ENCODE results near the gene SREBF2. TPM values are rescaled to one million over a fixed set of nuclear protein-coding genes. Genes with fewer than 3 reads are reported as not detected.

The SREBF2 gene
- total and polyA plus RNA-seq, 2 of the 8 experiments (the other 6 are each of a cell fraction or from before 2014, with no cell fraction given), result 125 to 144 TPM

DNA sequence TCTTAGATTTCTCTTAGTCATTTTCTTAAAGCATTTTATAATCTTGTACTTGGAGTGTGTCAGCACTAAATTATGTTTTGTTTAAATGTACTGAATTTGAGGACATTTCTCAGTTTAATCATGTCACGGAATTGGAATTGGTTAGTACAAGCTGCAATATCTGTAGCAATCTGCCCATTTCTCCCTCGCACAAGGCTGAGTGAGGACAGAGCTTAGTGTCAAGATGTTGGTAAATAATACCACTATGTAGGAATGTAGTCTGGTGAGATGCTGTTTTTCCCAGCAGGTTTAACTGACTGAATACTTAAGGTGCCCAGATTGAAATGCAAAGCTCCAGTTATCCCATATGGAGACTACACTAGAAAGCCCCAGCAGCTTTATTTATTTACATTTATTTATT lies 30.6 kb downstream of the SREBF2 start:
- no peak overlapping the region for H2BK20ac ChIP-seq (ENCODE audit: low read length)
- no peak overlapping the region for H2AK5ac ChIP-seq (ENCODE audit: low read depth, low read length)
- no peak overlapping the region for H3K27ac ChIP-seq (ENCODE audit: low read depth, low read length)
- H3K4me2 ChIP-seq (ENCODE audit: insufficient read depth in 1 of 2, low read depth in 2 of 2, low read length in 2 of 2), result no peak overlapping the region
- H3K79me2 ChIP-seq (ENCODE audit: control insufficient read depth in 1 of 2, insufficient read depth in 2 of 2, low read length in 2 of 2), result peaks cover 16 to 65% of the 10 kb centered on the region in 2 experiments
- FAIRE-seq (no peak), DNase-seq (ENCODE audit: low read depth in 1 of 2, low spot score in 2 of 2) (no peak)
- no peak overlapping the region for H2BK15ac ChIP-seq (ENCODE audit: low read length)
- H4K5ac ChIP-seq (ENCODE audit: insufficient read length, low read depth, low read length), result no peak overlapping the region
- no peak overlapping the region for H3K4ac ChIP-seq (replicated peaks; ENCODE audit: insufficient read length, low read depth, low read length)
- H2BK5ac ChIP-seq (ENCODE audit: low read depth, low read length), result no peak overlapping the region
- no peaks in the 10 kb centered on the region for H3K9me3 ChIP-seq (ENCODE audit: insufficient read depth in 2 of 2, low read depth in 1 of 2, low read length in 1 of 2)
- H3K18ac ChIP-seq (ENCODE audit: extremely low read depth, low read length), result no peak overlapping the region
- H3K4me1 ChIP-seq (replicated peaks in 1 of 4; ENCODE audit: control insufficient read depth in 3 of 4, insufficient read depth in 4 of 4, low read length in 3 of 4), result peaks cover 0 to 6% (median 4%) of the 10 kb centered on the region in 4 experiments; a peak in 4 of 7 replicates
- H3K23ac ChIP-seq (ENCODE audit: insufficient read length), result no peak overlapping the region
- H4K8ac ChIP-seq (ENCODE audit: extremely low read depth, insufficient read depth, low read length), result no peak overlapping the region
- peaks cover 9 to 19% of the 10 kb centered on the region in 2 experiments for H4K20me1 ChIP-seq (replicated peaks in 1 of 2; ENCODE audit: control insufficient read depth in 1 of 2, insufficient read depth in 2 of 2, low read length in 2 of 2)
- no peak overlapping the region for H3K56ac ChIP-seq (replicated peaks; ENCODE audit: insufficient read length, low read depth, low read length)
- H2AFZ ChIP-seq (ENCODE audit: low read length), result no peak overlapping the region
- ChIA-PET CTCF (ENCODE audit: partially characterized antibody) (interaction anchor here (0.9 to 2.6 kb wide), 7 partner anchors 12 to 197 kb away, joined by 3 to 20 read pairs (median 4); partner anchors contain the start of gene SREBF2), POLR2A (ENCODE audit: partially characterized antibody) (interaction anchor here (1.1 to 2.3 kb wide), 3 partner anchors 11 to 63 kb away, joined by 3 to 6 read pairs (median 3); partner anchors contain the start of gene CCDC134)
- H3K36me3 ChIP-seq (ENCODE audit: control insufficient read depth in 2 of 4, insufficient read depth in 4 of 4, low read length in 3 of 4), result peaks cover 9 to 23% (median 15%) of the 10 kb centered on the region in 4 experiments; a peak in 7 of 8 replicates
- 83% methylated on average over 2 of the region's 2 CpGs; no CpG with 5 or more reads in 1 of the 2 experiments for WGBS, 2 experiments (ENCODE audit: extremely low coverage in 1 of 2, insufficient coverage in 1 of 2, insufficient read length in 1 of 2, insufficient replicate concordance in 2 of 2, low coverage in 1 of 2, low lambda C conversion rate in 2 of 2, missing lambda C conversion rate in 1 of 2)
- H2BK12ac ChIP-seq (ENCODE audit: low read depth, low read length), result no peak overlapping the region
- no peak overlapping the region for H3K4me3 ChIP-seq (ENCODE audit: extremely low read depth in 1 of 4, insufficient read depth in 2 of 4, low read depth in 3 of 4, low read length in 4 of 4)
- H3K79me1 ChIP-seq (ENCODE audit: low read depth, low read length), result peaks cover 17% of the 10 kb centered on the region
- no peaks in the 10 kb centered on the region for H3K23me2 ChIP-seq (ENCODE audit: low read depth, low read length)
- no peak overlapping the region for H3K9ac ChIP-seq (replicated peaks in 1 of 4; ENCODE audit: extremely low read depth in 1 of 4, low read depth in 3 of 4, low read length in 3 of 4)
- H4K91ac ChIP-seq (replicated peaks; ENCODE audit: insufficient read length, low read length), result no peak overlapping the region
- H3K27me3 ChIP-seq (replicated peaks in 1 of 4; ENCODE audit: control insufficient read depth in 3 of 4, extremely low read depth in 1 of 4, insufficient read depth in 3 of 4, low read length in 3 of 4), result no peaks in the 10 kb centered on the region
- H3K14ac ChIP-seq (ENCODE audit: insufficient read length), result no peak overlapping the region
- no peak overlapping the region for H2BK120ac ChIP-seq (replicated peaks; ENCODE audit: low read depth, low read length)
- no peak for TF ChIP-seq SP1 (IDR thresholded peaks at IDR 0.05; ENCODE audit: low read depth, low read length)
- no peak for TF ChIP-seq CBX8 (IDR thresholded peaks at IDR 0.05; ENCODE audit: borderline replicate concordance, low read depth, low read length)
- TF ChIP-seq SUZ12 (IDR thresholded peaks at IDR 0.05; ENCODE audit: low read length), result no peak

Measured in H1 (cell line).